H9 (cell line): ENCODE data around the gene AKAP7. TPM values are rescaled to one million over a fixed set of nuclear protein-coding genes. Genes with fewer than 3 reads are reported as not detected.

Experiments used
- DNase-seq: peaks from one replicate; pipeline ENCODE4 v3.0.0-alpha.2; 2017
- H2AFZ ChIP-seq: one replicate; pipeline ENCODE4 v1.6.1; 2013; ENCODE audit warnings: mild to moderate bottlenecking, low read length, control low read depth, moderate library complexity
- H2AK5ac ChIP-seq: 2 replicates; pipeline ENCODE4 v1.6.1; 2013; ENCODE audit warnings: low read length, control low read depth, mixed read lengths; ENCODE audit not compliant: insufficient read length
- H2BK120ac ChIP-seq: one replicate; pipeline ENCODE4 v1.6.1; 2013; ENCODE audit warnings: low read depth, mild to moderate bottlenecking, low read length, control low read depth, inconsistent platforms; ENCODE audit not compliant: poor library complexity, severe bottlenecking
- H2BK12ac ChIP-seq: 2 replicates; pipeline ENCODE4 v1.6.1; 2013; ENCODE audit warnings: low read length, control low read depth, mixed read lengths, low read depth; ENCODE audit not compliant: insufficient read length
- H2BK15ac ChIP-seq: 2 replicates; pipeline ENCODE4 v1.6.1; 2013; ENCODE audit warnings: low read depth, low read length, control low read depth
- H2BK20ac ChIP-seq: one replicate; pipeline ENCODE4 v1.6.1; 2013; ENCODE audit warnings: low read depth, mild to moderate bottlenecking, low read length, control low read depth, inconsistent platforms; ENCODE audit not compliant: poor library complexity, severe bottlenecking
- H2BK5ac ChIP-seq: 2 replicates; pipeline ENCODE4 v1.6.1; 2013; ENCODE audit warnings: low read length, control low read depth, mixed read lengths; ENCODE audit not compliant: insufficient read length
- H3K14ac ChIP-seq: 2 replicates; pipeline ENCODE4 v1.6.1; 2013; ENCODE audit warnings: low read length, control low read depth; ENCODE audit not compliant: insufficient read depth
- H3K18ac ChIP-seq: 2 replicates; pipeline ENCODE4 v1.6.1; 2013; ENCODE audit warnings: low read depth, mild to moderate bottlenecking, mixed read lengths, low read length, control low read depth; ENCODE audit not compliant: insufficient read length
- H3K23ac ChIP-seq: 2 replicates; pipeline ENCODE4 v1.6.1; 2013; ENCODE audit warnings: low read length, control low read depth, mixed read lengths, low read depth; ENCODE audit not compliant: insufficient read length
- H3K23me2 ChIP-seq: 2 replicates; pipeline ENCODE4 v1.6.1; 2013; ENCODE audit warnings: low read depth, mild to moderate bottlenecking, mixed read lengths, low read length, control low read depth; ENCODE audit not compliant: insufficient read length, poor library complexity, severe bottlenecking
- H3K27ac ChIP-seq: 2 replicates; pipeline ENCODE4 v1.5.1; 2013; ENCODE audit warnings: low read length, control low read depth, mixed read lengths, low read depth; ENCODE audit not compliant: insufficient read length
- H3K27me3 ChIP-seq: 2 replicates; pipeline ENCODE4 v1.6.1; 2013; ENCODE audit warnings: low read length, control low read depth, inconsistent platforms; ENCODE audit not compliant: insufficient read depth
- H3K4ac ChIP-seq: 2 replicates; pipeline ENCODE4 v1.6.1; 2013; ENCODE audit warnings: low read depth, mild to moderate bottlenecking, control low read depth, inconsistent platforms, low read length, moderate library complexity
- H3K4me1 ChIP-seq: 2 replicates; pipeline ENCODE4 v1.6.1; 2013; ENCODE audit warnings: low read length, control low read depth, inconsistent platforms; ENCODE audit not compliant: insufficient read depth
- H3K4me2 ChIP-seq: 2 replicates; pipeline ENCODE4 v1.6.1; 2013; ENCODE audit warnings: low read length, control low read depth, mixed read lengths; ENCODE audit not compliant: insufficient read length, insufficient read depth
- H3K56ac ChIP-seq: 2 replicates; pipeline ENCODE4 v1.6.1; 2013; ENCODE audit warnings: low read depth, mild to moderate bottlenecking, mixed read lengths, low read length, control low read depth; ENCODE audit not compliant: insufficient read length
- H3K79me1 ChIP-seq: 2 replicates; pipeline ENCODE4 v1.6.1; 2013; ENCODE audit warnings: low read depth, mild to moderate bottlenecking, moderate library complexity, low read length, control low read depth, inconsistent platforms; ENCODE audit not compliant: insufficient read depth, poor library complexity, severe bottlenecking
- H3K79me2 ChIP-seq: 2 replicates; pipeline ENCODE4 v1.6.1; 2013; ENCODE audit warnings: low read length, control low read depth, inconsistent platforms; ENCODE audit not compliant: insufficient read depth
- H3K9ac ChIP-seq: 2 replicates; pipeline ENCODE4 v1.6.1; 2013; ENCODE audit warnings: low read length, control low read depth, mixed read lengths; ENCODE audit not compliant: insufficient read length; ENCODE audit errors: extremely low read depth
- H3K9me3 ChIP-seq: one replicate; pipeline ENCODE4 v1.6.1; 2013; ENCODE audit warnings: low read depth, low read length, inconsistent platforms; ENCODE audit not compliant: control insufficient read depth
- H3T11ph ChIP-seq: one replicate; pipeline ENCODE4 v1.6.1; 2013; ENCODE audit warnings: mild to moderate bottlenecking, low read length, control low read depth, inconsistent platforms
- H4K20me1 ChIP-seq: one replicate; pipeline ENCODE4 v1.6.1; 2013; ENCODE audit not compliant: control insufficient read depth, insufficient read length, insufficient read depth
- H4K5ac ChIP-seq: 2 replicates; pipeline ENCODE4 v1.6.1; 2013; ENCODE audit warnings: low read depth, mild to moderate bottlenecking, mixed read lengths, low read length, control low read depth; ENCODE audit not compliant: insufficient read length
- H4K8ac ChIP-seq: replicated peaks from 2 replicates; pipeline ENCODE4 v1.6.1; 2013; ENCODE audit warnings: low read length, control low read depth, mixed read lengths, low read depth; ENCODE audit not compliant: insufficient read length
- H4K91ac ChIP-seq: 2 replicates; pipeline ENCODE4 v1.6.1; 2013; ENCODE audit warnings: low read depth, mild to moderate bottlenecking, moderate library complexity, mixed read lengths, low read length, control low read depth; ENCODE audit not compliant: insufficient read length
- H3K27ac Mint-ChIP-seq, 3 experiments: 2 replicates in 2 of 3; 3 replicates in 1 of 3; pipeline ENCODE4 v1.8.0; 2020 to 2021; ENCODE audit warnings: mixed read lengths in 3 of 3, mild to moderate bottlenecking in 1 of 3, moderate library complexity in 1 of 3
- H3K27me3 Mint-ChIP-seq: 2 replicates; pipeline ENCODE4 v1.8.0; 2021; ENCODE audit warnings: low read depth, mild to moderate bottlenecking, moderate library complexity, mixed read lengths
- H3K36me3 Mint-ChIP-seq, 3 experiments: 2 replicates in 2 of 3; 3 replicates in 1 of 3; pipeline ENCODE4 v1.8.0; 2020 to 2021; ENCODE audit warnings: low read depth in 3 of 3, mixed read lengths in 3 of 3; ENCODE audit not compliant: insufficient read depth in 1 of 3
- H3K4me1 Mint-ChIP-seq, 2 experiments: 2 replicates each; pipeline ENCODE4 v1.8.0; 2020; ENCODE audit warnings: mixed read lengths in 2 of 2
- H3K4me3 Mint-ChIP-seq, 2 experiments: 2 replicates in 1 of 2; 3 replicates in 1 of 2; pipeline ENCODE4 v1.8.0; 2020 to 2021; ENCODE audit warnings: mild to moderate bottlenecking in 2 of 2, mixed read lengths in 2 of 2, moderate library complexity in 1 of 2
- H3K9me3 Mint-ChIP-seq, 2 experiments: 2 replicates in 1 of 2; 3 replicates in 1 of 2; pipeline ENCODE4 v1.8.0; 2020; ENCODE audit warnings: mild to moderate bottlenecking in 2 of 2, mixed read lengths in 2 of 2, moderate library complexity in 1 of 2
- WGBS: extraction: QIAGEN DNeasy Blood & Tissue Kit; methylation state at CpG from one replicate; pipeline ENCODE4 v1.1.7; 2013; ENCODE audit warnings: missing lambda C conversion rate, low lambda C conversion rate, mixed read lengths; ENCODE audit not compliant: insufficient read length; ENCODE audit errors: extremely low coverage; 5-methylcytosine and 5-hydroxymethylcytosine counted together
- total RNA-seq: library from RNA; stranded (reverse); gene quantifications from 2 replicates; pipeline ENCODE4 v1.2.1, GENCODE V29; 2021
- TF ChIP-seq, protein P1 (sequence below): fragments of 200-600 bp; sonication (generic); conservative IDR thresholded peaks from 3 replicates; pipeline ENCODE4 v1.8.0; 2021; ENCODE audit warnings: antibody characterized with exemption, mild to moderate bottlenecking

The AKAP7 gene
- total RNA-seq, 1 experiment from 2014 or later = 9.8 TPM

GRCh38 chr6:131175564-131175963 lies 40.3 kb downstream of the AKAP7 start:
- peaks cover 4 to 12% of the 10 kb centered on the region in 2 experiments for H3K4me1 Mint-ChIP-seq
- no peak for DNase-seq

More at GRCh38 chr6:131175564-131175963, 40.3 kb downstream of the AKAP7 start:
- Histone ChIP-seq H2BK20ac (no peak overlapping the region), H3K23ac (no peak overlapping the region), H3K18ac (no peak overlapping the region), H3K56ac (no peak overlapping the region), H3T11ph (no peak overlapping the region), H3K4me2 (no peak overlapping the region), H3K4me1 (no peaks in the 10 kb centered on the region), H3K79me1 (no peaks in the 10 kb centered on the region), H4K8ac (no peak overlapping the region), H2AK5ac (no peak overlapping the region), H4K20me1 (no peaks in the 10 kb centered on the region), H2BK15ac (no peak overlapping the region), H3K9ac (no peak overlapping the region), H3K27ac (no peak overlapping the region), H4K5ac (no peak overlapping the region), H3K4ac (no peak overlapping the region), H2BK12ac (no peak overlapping the region), H2BK5ac (no peak overlapping the region), H4K91ac (no peak overlapping the region), H3K9me3 (no peaks in the 10 kb centered on the region), H3K14ac (no peak overlapping the region), H3K79me2 (no peaks in the 10 kb centered on the region), H3K23me2 (no peaks in the 10 kb centered on the region), H2BK120ac (no peak overlapping the region), H3K27me3 (no peaks in the 10 kb centered on the region), H2AFZ (no peak overlapping the region)
- TF ChIP-seq, protein P1, sequence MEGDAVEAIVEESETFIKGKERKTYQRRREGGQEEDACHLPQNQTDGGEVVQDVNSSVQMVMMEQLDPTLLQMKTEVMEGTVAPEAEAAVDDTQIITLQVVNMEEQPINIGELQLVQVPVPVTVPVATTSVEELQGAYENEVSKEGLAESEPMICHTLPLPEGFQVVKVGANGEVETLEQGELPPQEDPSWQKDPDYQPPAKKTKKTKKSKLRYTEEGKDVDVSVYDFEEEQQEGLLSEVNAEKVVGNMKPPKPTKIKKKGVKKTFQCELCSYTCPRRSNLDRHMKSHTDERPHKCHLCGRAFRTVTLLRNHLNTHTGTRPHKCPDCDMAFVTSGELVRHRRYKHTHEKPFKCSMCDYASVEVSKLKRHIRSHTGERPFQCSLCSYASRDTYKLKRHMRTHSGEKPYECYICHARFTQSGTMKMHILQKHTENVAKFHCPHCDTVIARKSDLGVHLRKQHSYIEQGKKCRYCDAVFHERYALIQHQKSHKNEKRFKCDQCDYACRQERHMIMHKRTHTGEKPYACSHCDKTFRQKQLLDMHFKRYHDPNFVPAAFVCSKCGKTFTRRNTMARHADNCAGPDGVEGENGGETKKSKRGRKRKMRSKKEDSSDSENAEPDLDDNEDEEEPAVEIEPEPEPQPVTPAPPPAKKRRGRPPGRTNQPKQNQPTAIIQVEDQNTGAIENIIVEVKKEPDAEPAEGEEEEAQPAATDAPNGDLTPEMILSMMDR = no peak
- Mint-ChIP-seq H3K9me3 (no peaks in the 10 kb centered on the region), H3K27me3 (no peaks in the 10 kb centered on the region; the same call in 1 of the 2 replicates), H3K36me3 (peaks cover 0 to 3% (median 0%) of the 10 kb centered on the region in 3 experiments; a peak in 1 of 7 replicates), H3K27ac (no peak overlapping the region), H3K4me3 (no peak overlapping the region)
- WGBS = no CpG with 5 or more reads among the region's 2 CpGs
